Aorta (tissue), 5 donors: ENCODE results near the gene MAL. TPM values are rescaled to one million over a fixed set of nuclear protein-coding genes. Genes with fewer than 3 reads are reported as not detected.

Experiments
- ATAC-seq: fragments of 200-7000 bp; cut with Tn5 transposase; one replicate; pipeline ENCODE4 v1.9.1; 2022; ENCODE audit warnings: moderate library complexity; ENCODE audit not compliant: low FRiP score
- DNase-seq, 2 donors: peaks; one replicate each; pipeline ENCODE4 v3.0.0-alpha.2; 2020
- H3K27ac ChIP-seq, 2 donors: one replicate each; pipeline ENCODE4 v1.5.1; 2013; ENCODE audit warnings: low read length in 2 of 2, mild to moderate bottlenecking in 2 of 2, moderate library complexity in 2 of 2, control low read depth in 1 of 2, inconsistent platforms in 1 of 2, low read depth in 1 of 2
- H3K27me3 ChIP-seq, 2 donors: one replicate each; pipeline ENCODE4 v1.6.1; 2013; ENCODE audit warnings: control low read depth in 1 of 2, low read length in 1 of 2, mild to moderate bottlenecking in 1 of 2, moderate library complexity in 1 of 2; ENCODE audit not compliant: insufficient read depth in 2 of 2, control insufficient read depth in 1 of 2
- H3K36me3 ChIP-seq, 2 donors: one replicate each; pipeline ENCODE4 v1.6.1; 2013; ENCODE audit warnings: control low read depth in 1 of 2, low read length in 1 of 2, mild to moderate bottlenecking in 1 of 2; ENCODE audit not compliant: insufficient read depth in 2 of 2, control insufficient read depth in 1 of 2
- H3K4me1 ChIP-seq, 2 donors: one replicate each; pipeline ENCODE4 v1.6.1; 2013; ENCODE audit warnings: low read length in 2 of 2, control low read depth in 1 of 2, mild to moderate bottlenecking in 1 of 2, moderate library complexity in 1 of 2; ENCODE audit not compliant: insufficient read depth in 2 of 2, control insufficient read depth in 1 of 2
- H3K4me3 ChIP-seq, 2 donors: one replicate each; pipeline ENCODE4 v1.5.1; 2013; ENCODE audit warnings: low read length in 2 of 2, control low read depth in 1 of 2, mild to moderate bottlenecking in 1 of 2
- H3K9me3 ChIP-seq: one replicate; pipeline ENCODE4 v1.6.1; 2013; ENCODE audit warnings: mild to moderate bottlenecking, low read length; ENCODE audit not compliant: control insufficient read depth
- WGBS, 2 donors: extraction: QIAGEN DNeasy Blood & Tissue Kit; methylation state at CpG; one replicate each; pipeline ENCODE4 v1.1.7; 2013; 5-methylcytosine and 5-hydroxymethylcytosine counted together
- intact Hi-C, 2 donors: fragments of 100-400 bp; cut with DNase I; formaldehyde crosslinking; loops; one replicate each; pipeline versions ENCODE4 v1.14.2 to v1.15.0; 2022
- polyA plus RNA-seq, 2 donors: library from polyadenylated mRNA; stranded (reverse); fragments of 200-250 nt; gene quantifications; one replicate each; pipeline ENCODE4 v1.2.3, GENCODE V29; 2013
- total RNA-seq, 2 donors: library from RNA; stranded (reverse); fragmentation: NEBNext Ultra II Directional; extraction: Animal tissue kit (Norgen Biotek cat#: 25700); gene quantifications; one replicate each; pipeline ENCODE4 v1.2.1, GENCODE V29; 2021
- donor health status: healthy with polysubstance abuse.
- donor health status: Bipolar disorder and iron deficiency.
- donor health status: DM: no; HTN: no; CAD: no.
- donor health status: DM: no; HTN: no; CAD: no.
- donor health status: DM: yes; HTN: yes; CAD: no.

Gene MAL
- total and polyA plus RNA-seq, 4 donors, result 0.49 to 2.0 (median 1.5) TPM

DNA sequence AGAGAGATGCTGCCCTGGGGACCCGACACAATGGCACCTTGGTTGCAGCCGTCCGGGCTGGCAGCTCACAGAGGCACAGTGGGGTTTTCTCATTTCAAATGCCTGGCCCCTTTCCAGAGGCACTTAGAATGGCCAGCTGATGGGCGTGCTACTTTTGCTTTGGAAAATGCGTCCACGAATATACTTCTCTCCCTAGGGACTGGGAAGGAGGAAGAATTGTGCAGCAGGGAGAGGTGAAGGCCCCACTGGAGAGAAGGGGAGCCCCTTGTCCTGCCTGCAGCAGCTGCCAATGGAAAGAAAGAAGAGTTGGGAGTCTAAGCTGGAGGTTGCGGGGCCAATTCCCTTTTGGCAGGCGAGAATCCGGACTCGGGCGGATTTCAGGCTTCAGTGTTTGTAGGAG is 1.1 kb upstream of the MAL start:
- no peak overlapping the region for H3K4me3 ChIP-seq
- intact Hi-C loops, result no loop called here

DNA sequence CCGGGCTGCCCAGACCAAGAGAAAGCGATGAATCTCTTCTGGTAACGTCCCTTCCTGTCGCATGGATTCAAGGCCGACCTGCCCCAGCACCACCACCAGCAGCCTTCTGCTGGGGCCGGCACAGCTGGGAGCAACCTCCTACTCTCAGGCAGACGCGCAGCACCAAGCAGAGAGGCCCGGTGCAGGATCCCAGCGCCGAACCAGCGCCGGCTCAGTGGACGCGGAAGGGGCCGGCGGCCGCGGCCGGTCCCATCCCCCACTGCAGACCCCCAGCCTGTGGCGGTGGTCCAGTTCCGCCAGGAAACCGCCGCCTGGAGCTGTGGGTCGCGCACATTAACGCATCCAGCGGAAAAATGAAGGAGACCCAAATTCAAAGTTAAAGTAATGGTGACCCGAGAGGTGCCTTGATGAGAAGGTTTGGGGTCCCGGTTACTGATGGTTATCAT is 525 bp upstream of the MAL start:
- H3K9me3 ChIP-seq, result no peaks in the 10 kb centered on the region
- no peak overlapping the region for H3K27ac ChIP-seq
- no peak overlapping the region for H3K4me3 ChIP-seq
- intact Hi-C loops, result no loop called here
- DNase-seq (no peak), ATAC-seq (no peak)
- no peaks in the 10 kb centered on the region for H3K36me3 ChIP-seq
- 2 to 3% methylated on average over 30 of the region's 30 CpGs for WGBS, 2 donors
- H3K4me1 ChIP-seq, result no peaks in the 10 kb centered on the region
- no peaks in the 10 kb centered on the region for H3K27me3 ChIP-seq

More for the DNA sequence above, 1.1 kb upstream of the MAL start:
- DNase-seq (no peak), ATAC-seq (no peak)
- no peaks in the 10 kb centered on the region for H3K4me1 ChIP-seq
- H3K9me3 ChIP-seq, result no peaks in the 10 kb centered on the region
- no peaks in the 10 kb centered on the region for H3K27me3 ChIP-seq
- no peak overlapping the region for H3K27ac ChIP-seq
- no peaks in the 10 kb centered on the region for H3K36me3 ChIP-seq
- WGBS, 2 donors, result 10 to 19% methylated on average over 11 of the region's 11 CpGs

DNA sequence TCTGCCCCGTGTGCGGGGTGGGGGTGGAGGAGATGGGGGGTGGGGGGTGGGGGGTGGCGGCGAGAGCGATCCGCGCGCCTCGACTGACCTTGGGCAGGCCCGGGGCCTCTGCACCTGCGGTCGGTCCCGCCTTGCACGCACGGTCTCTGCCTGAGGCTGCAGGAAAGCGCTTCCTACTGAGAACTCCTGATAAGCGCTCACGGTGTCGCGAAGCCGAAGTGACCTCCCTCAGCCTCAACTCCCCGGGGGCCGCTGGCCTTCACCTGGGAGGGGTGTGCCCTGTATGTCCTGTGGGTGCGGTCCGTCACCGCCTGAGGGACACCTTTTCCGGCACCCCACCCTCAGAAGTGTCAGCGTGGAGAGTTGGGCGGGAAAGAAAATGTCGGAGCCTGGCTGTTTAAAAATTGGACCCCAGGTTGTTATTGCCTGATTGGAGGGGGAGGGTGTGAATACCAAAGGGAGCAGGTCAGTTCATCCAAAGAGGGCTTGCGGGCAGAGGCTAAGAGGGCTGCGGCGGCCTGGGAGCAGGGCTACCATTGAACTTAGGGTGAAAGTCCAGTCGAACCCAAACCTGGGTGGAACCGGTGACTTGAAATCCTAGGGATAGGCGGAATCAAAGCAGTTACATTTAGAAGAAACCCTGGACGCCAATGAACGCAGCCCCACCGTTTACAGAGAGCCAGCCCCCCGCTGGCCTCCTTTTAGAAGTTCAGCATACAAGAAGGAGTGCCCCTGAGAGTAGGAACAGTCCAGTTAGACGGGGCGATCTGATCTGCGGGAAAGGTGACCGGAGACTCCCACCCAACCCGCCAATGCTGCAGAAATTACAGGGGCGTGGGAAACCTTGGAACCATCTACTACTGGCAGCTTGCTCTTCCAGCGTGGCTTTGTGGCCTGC is 1.2 kb downstream of the MAL start:
- no peak for DNase-seq
- no peaks in the 10 kb centered on the region for H3K9me3 ChIP-seq
- 6 to 7% methylated on average over 45 to 47 of the region's 47 CpGs for WGBS, 2 donors
- no peak overlapping the region for H3K27ac ChIP-seq
- no peaks in the 10 kb centered on the region for H3K4me1 ChIP-seq
- H3K4me3 ChIP-seq, result no peak overlapping the region
- no peaks in the 10 kb centered on the region for H3K36me3 ChIP-seq
- no peaks in the 10 kb centered on the region for H3K27me3 ChIP-seq
- ATAC-seq, result no peak
- intact Hi-C loops, result no loop called here

DNA sequence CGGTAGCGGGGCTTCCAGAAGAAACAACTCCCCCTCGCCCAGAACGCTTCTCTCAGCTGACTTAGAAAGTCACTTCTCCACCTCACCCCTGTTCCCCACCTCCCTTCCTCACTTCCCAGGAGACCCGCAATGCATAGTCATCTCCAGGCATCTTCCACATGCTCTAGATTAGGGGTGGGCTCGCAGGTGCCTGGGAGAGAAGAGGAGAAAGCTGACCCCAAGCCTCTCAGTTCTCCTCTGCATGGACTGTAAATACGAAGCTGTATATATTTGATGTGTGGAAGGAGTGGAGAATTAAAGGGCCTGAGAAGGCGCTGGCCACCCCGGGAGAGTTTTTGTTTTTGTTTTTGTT is 1.8 kb downstream of the MAL start:
- H3K4me1 ChIP-seq, result no peaks in the 10 kb centered on the region
- no peak overlapping the region for H3K4me3 ChIP-seq
- 27 to 32% methylated on average over 9 of the region's 9 CpGs for WGBS, 2 donors

DNA sequence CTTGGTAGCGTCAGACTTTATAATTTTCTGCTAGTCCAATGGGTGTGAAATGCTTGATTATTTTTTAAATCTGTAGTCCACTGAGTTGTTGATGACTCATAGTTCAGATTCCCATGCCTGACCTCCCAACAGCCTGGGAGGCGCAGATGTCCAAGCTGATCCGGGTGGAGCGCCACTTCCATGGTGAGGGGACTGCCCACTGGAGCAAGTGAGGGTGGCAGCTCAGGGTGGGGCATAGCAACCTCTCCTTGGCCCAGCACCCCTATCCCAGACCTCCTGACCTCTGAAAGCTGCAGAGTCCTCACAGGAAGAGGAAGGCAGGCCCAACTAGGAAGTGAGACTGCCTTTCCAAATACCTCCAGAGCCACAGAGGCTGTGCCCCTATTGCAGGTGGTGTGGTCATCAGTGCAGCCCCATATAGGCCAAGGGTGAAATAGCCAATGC is 4.4 kb downstream of the MAL start:
- ATAC-seq, result no peak
- intact Hi-C loops, result no loop called here
- Histone ChIP-seq H3K36me3 (no peaks in the 10 kb centered on the region), H3K4me3 (no peak overlapping the region), H3K27me3 (no peaks in the 10 kb centered on the region), H3K27ac (no peak overlapping the region), H3K4me1 (no peaks in the 10 kb centered on the region), H3K9me3 (no peaks in the 10 kb centered on the region)
- no peak for DNase-seq
- WGBS, 2 donors, result 84 to 92% methylated on average over 4 of the region's 4 CpGs

More for the DNA sequence above, 1.8 kb downstream of the MAL start:
- ATAC-seq, result no peak
- no peak overlapping the region for H3K27ac ChIP-seq
- H3K9me3 ChIP-seq, result no peaks in the 10 kb centered on the region
- H3K36me3 ChIP-seq, result no peaks in the 10 kb centered on the region
- no peak for DNase-seq
- no peaks in the 10 kb centered on the region for H3K27me3 ChIP-seq
- intact Hi-C loops, result no loop called here

DNA sequence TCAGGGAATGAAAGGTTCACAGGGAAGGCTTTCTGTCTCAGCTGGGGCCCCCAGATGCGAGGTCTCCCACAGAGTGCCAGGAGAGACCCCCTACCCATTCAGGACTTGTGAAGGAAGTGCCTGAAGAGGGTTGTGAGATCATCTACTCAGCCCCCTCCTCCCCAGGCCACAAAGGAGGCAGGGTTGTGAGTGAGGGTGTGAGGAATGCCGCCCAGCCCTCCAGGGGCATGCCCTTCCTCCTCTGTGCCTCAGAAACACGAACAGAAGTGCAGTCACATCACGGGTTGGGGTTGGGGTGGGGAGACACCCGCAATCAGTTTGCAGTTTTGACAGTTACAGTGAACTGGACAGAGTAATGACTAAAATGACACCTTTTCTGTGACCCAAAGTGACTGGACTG is 5.0 kb downstream of the MAL start:
- Histone ChIP-seq H3K36me3 (no peaks in the 10 kb centered on the region), H3K4me3 (no peak overlapping the region), H3K9me3 (no peaks in the 10 kb centered on the region), H3K27ac (no peak overlapping the region), H3K4me1 (no peaks in the 10 kb centered on the region), H3K27me3 (no peaks in the 10 kb centered on the region)
- DNase-seq (no peak), ATAC-seq (no peak)
- 46 to 60% methylated on average over 5 of the region's 5 CpGs for WGBS, 2 donors
- intact Hi-C loops, result no loop called here

DNA sequence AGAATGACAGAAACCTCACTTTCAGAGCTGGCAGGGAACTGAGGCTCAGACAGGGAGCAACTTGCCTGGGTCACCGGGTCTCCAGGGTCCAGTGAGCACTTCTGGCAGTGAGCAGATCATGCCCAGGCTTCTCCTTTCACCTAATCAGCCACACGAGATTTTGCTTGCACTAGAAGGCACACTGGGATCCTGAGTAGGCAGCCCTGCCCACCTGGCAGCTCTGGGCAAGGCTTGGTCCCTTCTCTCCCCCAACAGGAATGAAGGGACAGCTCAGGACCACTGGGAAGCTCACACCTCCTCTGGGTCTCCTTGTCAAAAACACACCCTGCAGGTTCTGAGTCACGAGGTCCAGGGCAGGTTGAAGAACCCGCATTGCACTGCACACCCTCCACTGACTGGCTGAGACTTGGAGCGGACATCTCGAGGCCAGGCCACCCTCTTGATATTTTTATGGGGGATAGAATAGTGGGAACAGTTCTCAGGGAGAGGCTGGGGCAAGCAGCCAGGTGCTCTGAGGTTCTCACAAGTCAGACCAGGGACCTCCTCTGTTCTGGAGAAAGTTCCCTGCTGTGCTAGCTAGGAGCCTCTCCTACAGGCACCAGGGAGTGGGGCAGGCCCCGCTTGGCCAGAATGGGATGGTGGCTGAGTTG is 5.7 kb downstream of the MAL start:
- intact Hi-C loops, result no loop called here
- DNase-seq (no peak), ATAC-seq (no peak)
- no peak overlapping the region for H3K4me3 ChIP-seq
- H3K27ac ChIP-seq, result no peak overlapping the region
- H3K36me3 ChIP-seq, result no peaks in the 10 kb centered on the region
- 77 to 79% methylated on average over 7 of the region's 7 CpGs for WGBS, 2 donors
- no peaks in the 10 kb centered on the region for H3K4me1 ChIP-seq
- no peaks in the 10 kb centered on the region for H3K9me3 ChIP-seq
- no peaks in the 10 kb centered on the region for H3K27me3 ChIP-seq

DNA sequence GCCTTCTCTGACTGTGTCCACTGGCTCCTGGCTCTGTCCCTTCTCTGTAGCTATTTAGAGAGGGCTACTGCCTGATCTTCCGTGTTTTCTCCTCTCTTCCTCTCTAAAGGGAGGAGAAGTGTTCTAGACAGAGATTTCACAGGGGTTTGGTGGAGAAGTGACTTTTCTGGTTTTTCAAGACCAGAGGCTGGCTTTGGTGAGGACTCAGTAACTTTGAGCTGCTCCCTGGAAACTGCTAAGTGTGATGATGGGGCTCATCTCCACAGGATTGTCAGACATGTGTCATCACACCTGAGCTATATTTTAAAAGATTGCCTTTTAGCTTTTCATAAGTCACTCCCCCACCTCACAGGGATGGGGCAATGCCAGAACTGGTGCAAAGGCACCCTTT is 6.2 kb downstream of the MAL start:
- no peaks in the 10 kb centered on the region for H3K9me3 ChIP-seq
- H3K27me3 ChIP-seq, result no peaks in the 10 kb centered on the region
- ATAC-seq, result no peak
- no peak overlapping the region for H3K4me3 ChIP-seq
- no peak overlapping the region for H3K27ac ChIP-seq
- intact Hi-C loops, result no loop called here
- WGBS, 2 donors, result 82 to 83% methylated on average over 1 of the region's 1 CpG
- H3K4me1 ChIP-seq, result no peaks in the 10 kb centered on the region
- DNase-seq, result no peak
- no peaks in the 10 kb centered on the region for H3K36me3 ChIP-seq

DNA sequence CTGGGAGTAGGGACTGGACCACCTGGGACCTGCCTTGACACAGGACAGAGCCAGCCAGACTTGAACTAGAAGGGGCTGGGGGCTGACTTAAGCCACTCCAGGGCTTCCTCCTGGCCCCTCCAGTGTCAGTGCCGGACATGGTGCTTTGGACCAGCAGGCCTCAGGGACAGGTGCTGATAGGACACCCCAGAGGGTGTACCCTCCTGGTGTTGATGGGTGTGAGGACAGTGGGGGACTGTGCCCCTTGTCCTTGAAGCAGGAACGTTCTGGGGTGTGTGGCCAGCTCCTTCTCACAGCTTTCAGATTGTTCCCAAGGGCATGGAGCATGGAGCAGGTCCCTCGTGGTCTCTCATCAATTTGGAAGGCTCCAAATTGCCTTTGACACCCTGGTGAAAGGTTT is 6.8 kb downstream of the MAL start:
- Histone ChIP-seq H3K27me3 (no peaks in the 10 kb centered on the region), H3K36me3 (no peaks in the 10 kb centered on the region), H3K4me1 (no peaks in the 10 kb centered on the region), H3K27ac (no peak overlapping the region), H3K9me3 (no peaks in the 10 kb centered on the region), H3K4me3 (no peak overlapping the region)
- intact Hi-C loops, result no loop called here
- no peak for ATAC-seq
- 57 to 61% methylated on average over 3 of the region's 3 CpGs for WGBS, 2 donors
- DNase-seq, result no peak
